HFFc6 (cell line): ENCODE data around the gene RPE. TPM values are rescaled to one million over a fixed set of nuclear protein-coding genes. Genes with fewer than 3 reads are reported as not detected.

Experiments used
- DNase-seq: peaks from one replicate; pipeline ENCODE4 v3.0.0-alpha.2; 2018
- H3K27ac Mint-ChIP-seq: 2 replicates; pipeline ENCODE4 v1.8.0; 2020; ENCODE audit warnings: mild to moderate bottlenecking, mixed read lengths
- H3K27me3 Mint-ChIP-seq: 2 replicates; pipeline ENCODE4 v1.8.0; 2021; ENCODE audit warnings: mild to moderate bottlenecking, moderate library complexity, mixed read lengths; ENCODE audit not compliant: insufficient read depth
- H3K36me3 Mint-ChIP-seq: 2 replicates; pipeline ENCODE4 v1.8.0; 2021; ENCODE audit warnings: low read depth, mixed read lengths
- H3K4me1 Mint-ChIP-seq: 2 replicates; pipeline ENCODE4 v1.8.0; 2020; ENCODE audit warnings: low read depth, mixed read lengths
- H3K4me3 Mint-ChIP-seq: 2 replicates; pipeline ENCODE4 v1.8.0; 2020; ENCODE audit warnings: mild to moderate bottlenecking, moderate library complexity, mixed read lengths
- H3K9me3 Mint-ChIP-seq: 2 replicates; pipeline ENCODE4 v1.8.0; 2020; ENCODE audit warnings: mild to moderate bottlenecking, mixed read lengths
- total RNA-seq, 6 experiments: library from RNA; stranded (reverse); fragmentation: NEBNext Ultra II Directional; extraction: Animal tissue kit (Norgen Biotek cat#: 25700); gene quantifications; 2 replicates in 1 of 6; 3 replicates in 5 of 6; pipeline ENCODE4 v1.2.3, GENCODE V29; 2021
- TF ChIP-seq, protein P1 (sequence below): fragments of 200-600 bp; sonication (generic); IDR thresholded peaks from 2 replicates; pipeline ENCODE4 v1.5.0; 2021; ENCODE audit warnings: antibody characterized with exemption, mild to moderate bottlenecking

The RPE gene
- total RNA-seq, 6 experiments from 2014 or later = 58.9 to 70.9 (median 67.3) TPM

DNA sequence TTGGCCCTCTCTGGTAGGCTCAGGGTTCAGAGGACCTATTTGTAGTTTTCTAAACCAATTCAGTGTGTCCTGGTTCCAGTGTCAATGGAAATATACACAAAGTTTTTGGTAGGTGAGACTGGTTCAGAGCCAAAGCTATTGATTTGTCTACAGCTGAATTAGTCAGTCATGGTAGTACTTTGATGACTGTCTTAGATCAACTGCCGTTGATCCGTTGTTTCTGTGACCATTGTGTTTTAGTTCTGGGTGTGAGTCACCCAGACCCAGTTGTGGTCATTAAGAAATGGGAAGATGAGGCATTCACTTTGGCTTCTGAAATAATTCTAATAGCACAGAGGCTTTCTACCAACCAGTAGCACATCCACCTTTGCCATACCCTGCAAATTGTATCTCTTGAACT, 16.0 kb upstream of the RPE start:
- H3K4me1 Mint-ChIP-seq = no peaks in the 10 kb centered on the region
- no peak for DNase-seq
- no peaks in the 10 kb centered on the region for H3K36me3 Mint-ChIP-seq
- H3K9me3 Mint-ChIP-seq = no peaks in the 10 kb centered on the region
- no peak overlapping the region for H3K4me3 Mint-ChIP-seq
- H3K27ac Mint-ChIP-seq = no peak overlapping the region
- TF ChIP-seq, protein P1, sequence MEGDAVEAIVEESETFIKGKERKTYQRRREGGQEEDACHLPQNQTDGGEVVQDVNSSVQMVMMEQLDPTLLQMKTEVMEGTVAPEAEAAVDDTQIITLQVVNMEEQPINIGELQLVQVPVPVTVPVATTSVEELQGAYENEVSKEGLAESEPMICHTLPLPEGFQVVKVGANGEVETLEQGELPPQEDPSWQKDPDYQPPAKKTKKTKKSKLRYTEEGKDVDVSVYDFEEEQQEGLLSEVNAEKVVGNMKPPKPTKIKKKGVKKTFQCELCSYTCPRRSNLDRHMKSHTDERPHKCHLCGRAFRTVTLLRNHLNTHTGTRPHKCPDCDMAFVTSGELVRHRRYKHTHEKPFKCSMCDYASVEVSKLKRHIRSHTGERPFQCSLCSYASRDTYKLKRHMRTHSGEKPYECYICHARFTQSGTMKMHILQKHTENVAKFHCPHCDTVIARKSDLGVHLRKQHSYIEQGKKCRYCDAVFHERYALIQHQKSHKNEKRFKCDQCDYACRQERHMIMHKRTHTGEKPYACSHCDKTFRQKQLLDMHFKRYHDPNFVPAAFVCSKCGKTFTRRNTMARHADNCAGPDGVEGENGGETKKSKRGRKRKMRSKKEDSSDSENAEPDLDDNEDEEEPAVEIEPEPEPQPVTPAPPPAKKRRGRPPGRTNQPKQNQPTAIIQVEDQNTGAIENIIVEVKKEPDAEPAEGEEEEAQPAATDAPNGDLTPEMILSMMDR = no peak
- peaks cover 8% of the 10 kb centered on the region; the same call in 1 of the 2 replicates for H3K27me3 Mint-ChIP-seq

DNA sequence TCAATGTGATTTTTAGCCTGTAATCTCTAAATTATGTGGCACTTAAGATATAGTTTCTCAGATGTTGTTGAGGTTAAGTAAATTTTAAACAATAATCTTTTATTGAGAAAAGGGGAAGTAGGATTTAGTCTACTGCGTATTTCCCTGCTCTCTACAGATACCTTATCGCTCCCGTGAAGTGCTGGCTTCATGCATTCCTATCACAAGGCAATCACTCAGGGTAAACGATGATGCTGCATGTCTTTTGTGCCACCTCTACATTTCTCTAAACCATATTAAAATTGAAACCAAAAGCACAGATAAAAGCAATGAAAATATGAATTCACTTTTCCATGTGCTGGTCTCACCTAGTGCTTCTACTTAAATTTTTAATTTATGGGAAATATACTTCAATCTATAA, 14.4 kb upstream of the RPE start:
- no peaks in the 10 kb centered on the region for H3K4me1 Mint-ChIP-seq
- no peak for DNase-seq
- no peaks in the 10 kb centered on the region for H3K9me3 Mint-ChIP-seq
- TF ChIP-seq, protein P1 = no peak
- H3K27me3 Mint-ChIP-seq = peaks cover 8% of the 10 kb centered on the region; the same call in 1 of the 2 replicates
- no peak overlapping the region for H3K27ac Mint-ChIP-seq
- no peaks in the 10 kb centered on the region for H3K36me3 Mint-ChIP-seq
- H3K4me3 Mint-ChIP-seq = no peak overlapping the region

DNA sequence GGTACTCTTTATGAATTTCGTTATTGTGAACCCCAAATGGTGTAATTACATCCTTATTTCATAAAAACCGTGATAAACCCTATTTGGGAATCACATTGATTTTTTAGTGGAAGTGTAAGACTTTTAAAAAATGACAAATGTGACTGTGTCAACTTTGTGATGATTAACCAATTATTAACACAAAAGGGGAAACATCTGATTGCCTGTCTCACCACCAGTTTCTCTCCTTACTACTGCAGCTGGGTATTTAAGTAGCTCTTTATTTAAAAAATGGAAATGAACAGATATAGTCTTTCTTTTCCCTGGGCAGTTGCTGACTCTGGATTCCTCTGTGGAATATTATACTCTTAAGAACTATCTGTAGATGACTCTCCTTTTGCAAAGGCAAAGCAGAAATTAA, 11.6 kb upstream of the RPE start:
- TF ChIP-seq, protein P1 = no peak

DNA sequence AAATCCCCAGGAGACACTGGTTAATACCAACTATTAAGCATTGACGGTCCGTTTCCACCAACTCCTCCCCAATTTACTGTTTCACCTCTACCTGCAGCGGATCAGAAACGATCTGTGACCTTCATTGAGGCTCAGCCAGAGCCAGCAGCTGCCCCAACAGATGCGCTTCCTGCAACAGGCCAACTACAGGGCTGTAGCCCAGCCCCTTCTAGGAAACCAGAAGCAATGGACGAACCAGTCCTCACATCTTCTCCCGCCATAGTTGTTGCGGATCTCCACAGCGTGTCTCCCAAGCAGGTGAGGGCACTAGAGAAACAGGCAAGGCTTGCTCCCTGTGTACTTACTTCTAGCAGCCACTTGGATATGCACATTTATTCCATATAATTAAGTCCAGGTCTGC, 8.5 kb upstream of the RPE start:
- no peak for DNase-seq
- no peaks in the 10 kb centered on the region for H3K4me1 Mint-ChIP-seq
- no peaks in the 10 kb centered on the region for H3K36me3 Mint-ChIP-seq
- H3K27me3 Mint-ChIP-seq = peaks cover 11% of the 10 kb centered on the region
- H3K4me3 Mint-ChIP-seq = no peak overlapping the region
- TF ChIP-seq, protein P1 = no peak
- no peak overlapping the region for H3K27ac Mint-ChIP-seq
- no peaks in the 10 kb centered on the region for H3K9me3 Mint-ChIP-seq

More for the DNA sequence above, 11.6 kb upstream of the RPE start:
- H3K4me1 Mint-ChIP-seq = no peaks in the 10 kb centered on the region
- H3K27me3 Mint-ChIP-seq = peaks cover 13% of the 10 kb centered on the region
- no peak for DNase-seq
- no peak overlapping the region for H3K27ac Mint-ChIP-seq
- H3K9me3 Mint-ChIP-seq = no peaks in the 10 kb centered on the region
- no peak overlapping the region for H3K4me3 Mint-ChIP-seq
- no peaks in the 10 kb centered on the region for H3K36me3 Mint-ChIP-seq

DNA sequence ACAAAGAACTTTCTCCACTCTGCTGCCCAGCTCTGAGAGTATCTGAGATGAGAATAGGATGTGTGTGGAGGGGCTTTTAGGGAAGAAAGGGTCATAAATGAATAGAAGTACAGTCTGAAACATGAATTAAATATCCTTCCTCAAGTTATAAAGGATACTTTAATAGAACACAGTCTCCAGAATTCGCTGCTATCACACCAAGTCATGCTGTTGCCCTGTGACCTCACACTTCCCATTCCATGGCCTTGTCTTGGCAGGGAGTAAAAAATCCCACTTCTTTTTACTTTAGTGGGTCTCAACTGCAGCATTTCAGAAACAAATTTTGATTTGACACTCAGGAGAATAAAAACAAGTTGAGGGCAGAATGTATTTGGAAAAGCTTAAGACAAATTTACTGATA, 3.8 kb upstream of the RPE start:
- Mint-ChIP-seq H3K4me1 (peaks cover 12% of the 10 kb centered on the region), H3K36me3 (peaks cover 3% of the 10 kb centered on the region; the same call in 1 of the 2 replicates), H3K4me3 (no peak overlapping the region), H3K9me3 (no peaks in the 10 kb centered on the region), H3K27me3 (peaks cover 4% of the 10 kb centered on the region), H3K27ac (no peak overlapping the region)
- TF ChIP-seq, protein P1 = no peak
- no peak for DNase-seq
